Measurements from ENCODE around the gene CFAP65.

Gene CFAP65

GRCh38 chr2:218998414-218999002 lies 42.8 kb downstream of the CFAP65 start:
- Histone ChIP-seq H3K4me1 (ENCODE audit: control insufficient read depth, insufficient read depth, low read length) (peaks cover 10% of the 10 kb centered on the region), H3K9ac (ENCODE audit: low read length) (no peak overlapping the region), H3K27me3 (ENCODE audit: control insufficient read depth, insufficient read depth, low read length) (peaks cover 56% of the 10 kb centered on the region), H3K4me3 (ENCODE audit: low read length) (no peak overlapping the region), H3K27ac (ENCODE audit: low read depth, low read length) (no peak overlapping the region), H3K36me3 (ENCODE audit: control insufficient read depth, insufficient read depth, low read length) (no peaks in the 10 kb centered on the region)

GRCh38 chr2:218997731-218998130 lies 43.6 kb downstream of the CFAP65 start:
- no peak overlapping the region for H3K4me3 ChIP-seq (ENCODE audit: low read length)
- no peak overlapping the region for H3K9ac ChIP-seq (ENCODE audit: low read length)
- H3K27ac ChIP-seq (ENCODE audit: low read depth, low read length) = no peak overlapping the region
- peaks cover 10% of the 10 kb centered on the region for H3K4me1 ChIP-seq (ENCODE audit: control insufficient read depth, insufficient read depth, low read length)
- H3K36me3 ChIP-seq (ENCODE audit: control insufficient read depth, insufficient read depth, low read length) = no peaks in the 10 kb centered on the region
- H3K27me3 ChIP-seq (ENCODE audit: control insufficient read depth, insufficient read depth, low read length) = peaks cover 56% of the 10 kb centered on the region

GRCh38 chr2:218996937-218997336 lies 44.4 kb downstream of the CFAP65 start:
- Histone ChIP-seq H3K27me3 (ENCODE audit: control insufficient read depth, insufficient read depth, low read length) (peaks cover 55% of the 10 kb centered on the region), H3K9ac (ENCODE audit: low read length) (no peak overlapping the region), H3K4me1 (ENCODE audit: control insufficient read depth, insufficient read depth, low read length) (peaks cover 7% of the 10 kb centered on the region), H3K36me3 (ENCODE audit: control insufficient read depth, insufficient read depth, low read length) (no peaks in the 10 kb centered on the region), H3K4me3 (ENCODE audit: low read length) (no peak overlapping the region), H3K27ac (ENCODE audit: low read depth, low read length) (no peak overlapping the region)

GRCh38 chr2:218995972-218996711 lies 45.2 kb downstream of the CFAP65 start:
- Histone ChIP-seq H3K27ac (ENCODE audit: low read depth, low read length) (no peak overlapping the region), H3K36me3 (ENCODE audit: control insufficient read depth, insufficient read depth, low read length) (no peaks in the 10 kb centered on the region), H3K27me3 (ENCODE audit: control insufficient read depth, insufficient read depth, low read length) (peaks cover 61% of the 10 kb centered on the region), H3K4me1 (ENCODE audit: control insufficient read depth, insufficient read depth, low read length) (peaks cover 7% of the 10 kb centered on the region), H3K4me3 (ENCODE audit: low read length) (peak overlapping the region; percentile 59), H3K9ac (ENCODE audit: low read length) (no peak overlapping the region)

GRCh38 chr2:218995561-218995960 lies 45.8 kb downstream of the CFAP65 start:
- peaks cover 7% of the 10 kb centered on the region for H3K4me1 ChIP-seq (ENCODE audit: control insufficient read depth, insufficient read depth, low read length)
- no peak overlapping the region for H3K9ac ChIP-seq (ENCODE audit: low read length)
- H3K36me3 ChIP-seq (ENCODE audit: control insufficient read depth, insufficient read depth, low read length) = no peaks in the 10 kb centered on the region
- peaks cover 61% of the 10 kb centered on the region for H3K27me3 ChIP-seq (ENCODE audit: control insufficient read depth, insufficient read depth, low read length)
- no peak overlapping the region for H3K27ac ChIP-seq (ENCODE audit: low read depth, low read length)
- H3K4me3 ChIP-seq (ENCODE audit: low read length) = no peak overlapping the region

- Histone ChIP-seq H3K36me3 (ENCODE audit: control insufficient read depth, insufficient read depth, low read length) (no peaks in the 10 kb centered on the region), H3K27ac (ENCODE audit: low read depth, low read length) (no peak within 1 kb of the TSS), H3K9ac (ENCODE audit: low read length) (no peak within 1 kb of the TSS), H3K4me1 (ENCODE audit: control insufficient read depth, insufficient read depth, low read length) (peaks cover 7% of the 10 kb centered on the region), H3K4me3 (ENCODE audit: low read length) (peak within 1 kb of the TSS; percentile 54), H3K27me3 (ENCODE audit: control insufficient read depth, insufficient read depth, low read length) (peaks cover 66% of the 10 kb centered on the region)
These were observed 47.7 kb downstream of the CFAP65 start, which contains the start of gene CRYBA2 for GRCh38 chr2:218993345-218994315. Gene CRYBA2, minus strand, starts transcription at chr2:218993422. Its CDS starts 246 bp downstream, at chr2:218993176.

- Histone ChIP-seq H3K9ac (ENCODE audit: low read length) (no peak overlapping the region), H3K4me3 (ENCODE audit: low read length) (peak overlapping the region; percentile 54), H3K4me1 (ENCODE audit: control insufficient read depth, insufficient read depth, low read length) (peaks cover 7% of the 10 kb centered on the region), H3K27me3 (ENCODE audit: control insufficient read depth, insufficient read depth, low read length) (peaks cover 72% of the 10 kb centered on the region), H3K36me3 (ENCODE audit: control insufficient read depth, insufficient read depth, low read length) (no peaks in the 10 kb centered on the region), H3K27ac (ENCODE audit: low read depth, low read length) (no peak overlapping the region)
These were observed 48.5 kb downstream of the CFAP65 start for GRCh38 chr2:218992703-218993344.

GRCh38 chr2:218992196-218992595 lies 49.1 kb downstream of the CFAP65 start:
- Histone ChIP-seq H3K4me1 (ENCODE audit: control insufficient read depth, insufficient read depth, low read length) (peaks cover 7% of the 10 kb centered on the region), H3K27me3 (ENCODE audit: control insufficient read depth, insufficient read depth, low read length) (peaks cover 78% of the 10 kb centered on the region), H3K27ac (ENCODE audit: low read depth, low read length) (no peak overlapping the region), H3K36me3 (ENCODE audit: control insufficient read depth, insufficient read depth, low read length) (no peaks in the 10 kb centered on the region), H3K4me3 (ENCODE audit: low read length) (no peak overlapping the region), H3K9ac (ENCODE audit: low read length) (no peak overlapping the region)

GRCh38 chr2:218991674-218992168 lies 49.6 kb downstream of the CFAP65 start:
- Histone ChIP-seq H3K9ac (ENCODE audit: low read length) (no peak overlapping the region), H3K27me3 (ENCODE audit: control insufficient read depth, insufficient read depth, low read length) (peaks cover 82% of the 10 kb centered on the region)

GRCh38 chr2:218990612-218991011 lies 50.7 kb downstream of the CFAP65 start:
- Histone ChIP-seq H3K4me3 (ENCODE audit: low read length) (no peak overlapping the region), H3K27ac (ENCODE audit: low read depth, low read length) (no peak overlapping the region), H3K27me3 (ENCODE audit: control insufficient read depth, insufficient read depth, low read length) (peaks cover 88% of the 10 kb centered on the region), H3K9ac (ENCODE audit: low read length) (no peak overlapping the region), H3K4me1 (ENCODE audit: control insufficient read depth, insufficient read depth, low read length) (peaks cover 1% of the 10 kb centered on the region), H3K36me3 (ENCODE audit: control insufficient read depth, insufficient read depth, low read length) (no peaks in the 10 kb centered on the region)

More at GRCh38 chr2:218991674-218992168, 49.6 kb downstream of the CFAP65 start:
- Histone ChIP-seq H3K4me1 (ENCODE audit: control insufficient read depth, insufficient read depth, low read length) (peaks cover 7% of the 10 kb centered on the region), H3K36me3 (ENCODE audit: control insufficient read depth, insufficient read depth, low read length) (no peaks in the 10 kb centered on the region), H3K27ac (ENCODE audit: low read depth, low read length) (no peak overlapping the region), H3K4me3 (ENCODE audit: low read length) (no peak overlapping the region)

- Histone ChIP-seq H3K27me3 (ENCODE audit: control insufficient read depth, insufficient read depth, low read length) (peaks cover 86% of the 10 kb centered on the region), H3K27ac (ENCODE audit: low read depth, low read length) (no peak overlapping the region), H3K9ac (ENCODE audit: low read length) (no peak overlapping the region), H3K4me3 (ENCODE audit: low read length) (no peak overlapping the region), H3K4me1 (ENCODE audit: control insufficient read depth, insufficient read depth, low read length) (no peaks in the 10 kb centered on the region), H3K36me3 (ENCODE audit: control insufficient read depth, insufficient read depth, low read length) (no peaks in the 10 kb centered on the region)
These were observed 51.3 kb downstream of the CFAP65 start for GRCh38 chr2:218990052-218990451.

Data from rectal smooth muscle tissue (tissue), 1 donor.